GM23338 (cell line): ENCODE results near the gene DOCK3. TPM values are rescaled to one million over a fixed set of nuclear protein-coding genes. Genes with fewer than 3 reads are reported as not detected.

Source experiments
- CREB1 ChIP-seq: fragments of 250-450 bp; sonication (Bioruptor Pico); IDR thresholded peaks from 2 replicates; pipeline ENCODE4 v1.5.0; 2020; ENCODE audit warnings: low read depth, mild to moderate bottlenecking, moderate library complexity
- EZH2 ChIP-seq: fragments of 200-600 bp; sonication (generic); IDR thresholded peaks from one replicate; pipeline ENCODE4 v1.8.0; 2017; ENCODE audit warnings: antibody characterized with exemption, mild to moderate bottlenecking, low read depth; ENCODE audit not compliant: unreplicated experiment
- JUNB ChIP-seq: IDR thresholded peaks from one replicate; pipeline ENCODE4 v1.6.1; 2016; ENCODE audit warnings: antibody characterized with exemption; ENCODE audit not compliant: unreplicated experiment
- NANOG ChIP-seq: IDR thresholded peaks from 2 replicates; pipeline ENCODE4 v1.6.1; 2016; ENCODE audit warnings: antibody characterized with exemption, borderline replicate concordance
- POLR2AphosphoS5 ChIP-seq: IDR thresholded peaks from 2 replicates; pipeline ENCODE4 v1.6.1; 2016; ENCODE audit warnings: antibody characterized with exemption, low read depth
- ZNF331 ChIP-seq: fragments of 250-450 bp; sonication (Bioruptor Pico); IDR thresholded peaks from 2 replicates; pipeline ENCODE4 v1.5.0; 2020; ENCODE audit warnings: low read depth, mild to moderate bottlenecking, moderate library complexity
- ZNF462 ChIP-seq: fragments of 250-450 bp; sonication (Bioruptor Pico); IDR thresholded peaks from 2 replicates; pipeline ENCODE4 v1.5.0; 2020; ENCODE audit warnings: mild to moderate bottlenecking, moderate library complexity
- polyA plus RNA-seq: library from polyadenylated mRNA; unstranded; fragments of >200 nt; fragmentation: Nextera tagmentation; extraction: Ambion mirVana; gene quantifications from 2 replicates; pipeline ENCODE4 v1.2.1, GENCODE V29; 2016
- total RNA-seq: library from RNA; depleted of rRNA; stranded (reverse); fragments of >200 nt; shearing (Covaris generic); gene quantifications from 2 replicates; pipeline ENCODE4 v1.2.3, GENCODE V29; 2014
- TF ChIP-seq, protein P1 (sequence below), 2 experiments: fragments of 200-600 bp in 1 of 2; sonication (generic) in 1 of 2; conservative IDR thresholded peaks; 2 replicates each; pipeline versions ENCODE4 v1.5.1 to v1.6.1; 2016 to 2017; ENCODE audit warnings: antibody characterized with exemption in 2 of 2, low read depth in 2 of 2, mild to moderate bottlenecking in 2 of 2, moderate library complexity in 1 of 2

Gene DOCK3
- total and polyA plus RNA-seq, 2 experiments from 2014 or later = 2.4 to 5.6 TPM

DNA sequence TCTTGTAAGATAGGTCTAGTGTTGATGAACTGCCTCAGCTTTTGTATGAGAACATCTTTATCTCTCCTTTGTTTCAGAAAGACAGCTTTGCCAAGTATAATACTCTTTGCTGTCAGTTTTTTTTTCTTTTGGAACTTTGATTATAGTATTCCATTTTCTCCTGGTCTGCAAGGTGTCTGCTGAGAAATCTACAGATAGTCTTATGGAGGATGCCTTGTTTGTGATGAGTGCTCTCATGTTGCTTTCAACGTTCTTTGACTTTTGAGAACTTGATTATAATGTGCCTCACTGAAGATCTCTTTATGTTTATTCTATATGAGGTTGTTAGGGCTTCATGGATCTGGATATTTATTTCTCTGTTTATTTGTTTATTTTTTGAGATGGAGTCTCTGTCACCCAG lies 60.3 kb downstream of the DOCK3 start (continued):
- TF ChIP-seq ZNF462 (CRISPR knock-in tag) = no peak
- TF ChIP-seq ZNF331 (CRISPR knock-in tag) = no peak
- TF ChIP-seq CREB1 (CRISPR knock-in tag) = no peak
- no peak for TF ChIP-seq JUNB
- no peak for TF ChIP-seq POLR2AphosphoS5
- TF ChIP-seq EZH2 = no peak
- TF ChIP-seq, protein P1, sequence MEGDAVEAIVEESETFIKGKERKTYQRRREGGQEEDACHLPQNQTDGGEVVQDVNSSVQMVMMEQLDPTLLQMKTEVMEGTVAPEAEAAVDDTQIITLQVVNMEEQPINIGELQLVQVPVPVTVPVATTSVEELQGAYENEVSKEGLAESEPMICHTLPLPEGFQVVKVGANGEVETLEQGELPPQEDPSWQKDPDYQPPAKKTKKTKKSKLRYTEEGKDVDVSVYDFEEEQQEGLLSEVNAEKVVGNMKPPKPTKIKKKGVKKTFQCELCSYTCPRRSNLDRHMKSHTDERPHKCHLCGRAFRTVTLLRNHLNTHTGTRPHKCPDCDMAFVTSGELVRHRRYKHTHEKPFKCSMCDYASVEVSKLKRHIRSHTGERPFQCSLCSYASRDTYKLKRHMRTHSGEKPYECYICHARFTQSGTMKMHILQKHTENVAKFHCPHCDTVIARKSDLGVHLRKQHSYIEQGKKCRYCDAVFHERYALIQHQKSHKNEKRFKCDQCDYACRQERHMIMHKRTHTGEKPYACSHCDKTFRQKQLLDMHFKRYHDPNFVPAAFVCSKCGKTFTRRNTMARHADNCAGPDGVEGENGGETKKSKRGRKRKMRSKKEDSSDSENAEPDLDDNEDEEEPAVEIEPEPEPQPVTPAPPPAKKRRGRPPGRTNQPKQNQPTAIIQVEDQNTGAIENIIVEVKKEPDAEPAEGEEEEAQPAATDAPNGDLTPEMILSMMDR (conservative IDR thresholded peaks at IDR 0.05; ENCODE audit: low read depth in 2 of 2) = no peak
- no peak for TF ChIP-seq NANOG
